ENCODE measurements around the gene NUDT17. TPM values are rescaled to one million over a fixed set of nuclear protein-coding genes. Genes with fewer than 3 reads are reported as not detected.

Gene NUDT17
- total RNA-seq, 1 donor from 2014 or later, result 5.4 TPM

- TF ChIP-seq, protein P1, sequence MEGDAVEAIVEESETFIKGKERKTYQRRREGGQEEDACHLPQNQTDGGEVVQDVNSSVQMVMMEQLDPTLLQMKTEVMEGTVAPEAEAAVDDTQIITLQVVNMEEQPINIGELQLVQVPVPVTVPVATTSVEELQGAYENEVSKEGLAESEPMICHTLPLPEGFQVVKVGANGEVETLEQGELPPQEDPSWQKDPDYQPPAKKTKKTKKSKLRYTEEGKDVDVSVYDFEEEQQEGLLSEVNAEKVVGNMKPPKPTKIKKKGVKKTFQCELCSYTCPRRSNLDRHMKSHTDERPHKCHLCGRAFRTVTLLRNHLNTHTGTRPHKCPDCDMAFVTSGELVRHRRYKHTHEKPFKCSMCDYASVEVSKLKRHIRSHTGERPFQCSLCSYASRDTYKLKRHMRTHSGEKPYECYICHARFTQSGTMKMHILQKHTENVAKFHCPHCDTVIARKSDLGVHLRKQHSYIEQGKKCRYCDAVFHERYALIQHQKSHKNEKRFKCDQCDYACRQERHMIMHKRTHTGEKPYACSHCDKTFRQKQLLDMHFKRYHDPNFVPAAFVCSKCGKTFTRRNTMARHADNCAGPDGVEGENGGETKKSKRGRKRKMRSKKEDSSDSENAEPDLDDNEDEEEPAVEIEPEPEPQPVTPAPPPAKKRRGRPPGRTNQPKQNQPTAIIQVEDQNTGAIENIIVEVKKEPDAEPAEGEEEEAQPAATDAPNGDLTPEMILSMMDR (IDR thresholded peaks at IDR 0.05), result no peak
- Mint-ChIP-seq H3K4me1 (no peaks in the 10 kb centered on the region), H3K4me3 (no peak overlapping the region), H3K27me3 (no peaks in the 10 kb centered on the region), H3K27ac (no peak overlapping the region), H3K36me3 (ENCODE audit: low read depth) (peaks cover 87% of the 10 kb centered on the region), H3K9me3 (no peaks in the 10 kb centered on the region)
- no peak for ATAC-seq (ENCODE audit: low read depth)
- intact Hi-C loops (cut with micrococcal nuclease), result no loop called here
- POLR2A ChIA-PET, result no interaction called here
- CTCF ChIA-PET, result no interaction called here
- DNase-seq, result no peak
Observed at GRCh38 chr1:145837656-145838055, 7.8 kb upstream of the NUDT17 start.

DNA sequence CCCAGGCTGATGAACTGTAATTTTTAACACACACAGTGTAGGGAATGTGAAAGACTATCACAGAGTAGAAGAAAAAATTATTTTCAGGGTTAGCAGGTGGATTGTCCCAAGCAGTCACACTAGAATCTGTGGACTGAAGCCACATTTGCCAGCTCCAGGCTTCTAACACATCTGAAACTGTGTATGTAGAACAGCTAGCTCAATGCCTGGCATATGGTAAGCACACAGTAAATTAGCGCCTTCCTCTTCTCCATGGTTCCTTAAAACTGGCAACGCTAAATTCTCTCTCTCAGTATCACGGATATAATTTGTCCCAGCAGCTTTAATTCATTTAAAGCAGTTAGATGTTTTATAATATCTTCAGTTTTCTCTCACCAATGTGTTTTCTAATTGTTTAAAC lies 2.4 kb upstream of the NUDT17 start:
- no peak overlapping the region for H3K27ac Mint-ChIP-seq
- POLR2A ChIA-PET, result no interaction called here

GRCh38 chr1:145845144-145845513 lies 301 bp upstream of the NUDT17 start:
- ChIA-PET CTCF (interaction anchor here (0.6 to 5.4 kb wide), 30 partner anchors 10 to 192 kb away, joined by 3 to 98 read pairs (median 5); partner anchors contain the start of genes ANKRD35, ITGA10, LIX1L and PEX11B), POLR2A (interaction anchor here (0.5 to 5.4 kb wide), 28 partner anchors 9 to 564 kb away, joined by 3 to 151 read pairs (median 6); partner anchors contain the start of genes ANKRD34A, ANKRD35, LIX1L and PEX11B)
- ATAC-seq (ENCODE audit: low read depth) (peak; percentile 86), DNase-seq (no peak)
- Mint-ChIP-seq H3K4me1 (peaks cover 8% of the 10 kb centered on the region), H3K4me3 (no peak overlapping the region), H3K9me3 (no peaks in the 10 kb centered on the region), H3K27me3 (no peaks in the 10 kb centered on the region), H3K36me3 (ENCODE audit: low read depth) (peaks cover 36% of the 10 kb centered on the region), H3K27ac (no peak overlapping the region)
- TF ChIP-seq, protein P1 (IDR thresholded peaks at IDR 0.05), result no peak
- intact Hi-C loops (cut with micrococcal nuclease), result loop anchor here (1.0 kb wide), 3 partner anchors 14 to 168 kb away; partner anchors contain the start of genes ITGA10 and PIAS3

More for the DNA sequence above, 2.4 kb upstream of the NUDT17 start:
- no peak overlapping the region for H3K4me3 Mint-ChIP-seq
- no peaks in the 10 kb centered on the region for H3K27me3 Mint-ChIP-seq
- intact Hi-C loops (cut with micrococcal nuclease), result loop anchor here (2.0 kb wide), 1 partner anchor 18 kb away; the partner anchor contains the start of genes POLR3C and RNF115
- TF ChIP-seq, protein P1 (IDR thresholded peaks at IDR 0.05), result no peak
- DNase-seq (no peak), ATAC-seq (ENCODE audit: low read depth) (no peak)
- H3K4me1 Mint-ChIP-seq, result peaks cover 8% of the 10 kb centered on the region
- CTCF ChIA-PET, result interaction anchor here (1.2 to 5.4 kb wide), 2 partner anchors 16 to 48 kb away, joined by 3 to 98 read pairs; partner anchors contain the start of gene PIAS3
- peaks cover 46% of the 10 kb centered on the region for H3K36me3 Mint-ChIP-seq (ENCODE audit: low read depth)
- H3K9me3 Mint-ChIP-seq, result no peaks in the 10 kb centered on the region

DNA sequence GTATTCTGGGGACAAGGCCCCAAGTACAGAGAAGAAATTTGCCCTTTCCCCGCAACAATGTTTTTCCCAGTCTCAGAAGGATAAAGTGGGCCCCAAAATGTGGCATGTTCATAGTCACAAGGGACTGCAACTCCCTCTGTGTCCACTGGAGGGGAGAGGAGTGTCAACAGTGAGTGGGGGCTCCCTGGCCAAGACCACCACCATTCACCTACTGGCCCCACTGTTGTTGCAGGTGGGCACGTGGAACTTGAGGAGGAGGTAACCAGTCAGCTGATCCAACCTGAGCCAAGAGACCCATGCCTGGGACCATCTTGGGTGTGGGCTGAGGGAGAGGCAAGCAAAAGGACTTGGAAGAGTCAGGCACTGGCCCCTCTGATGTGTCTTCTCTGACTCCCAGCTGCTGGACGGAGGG lies 777 bp downstream of the NUDT17 start:
- H3K27me3 Mint-ChIP-seq, result no peaks in the 10 kb centered on the region
- H3K36me3 Mint-ChIP-seq (ENCODE audit: low read depth), result peaks cover 36% of the 10 kb centered on the region
- H3K27ac Mint-ChIP-seq, result no peak overlapping the region
- POLR2A ChIA-PET, result interaction anchor here (0.9 to 5.4 kb wide), 14 partner anchors 12 to 565 kb away, joined by 3 to 151 read pairs (median 10); partner anchors contain the start of genes ANKRD34A, ANKRD35, LIX1L and PEX11B
- H3K9me3 Mint-ChIP-seq, result no peaks in the 10 kb centered on the region
- H3K4me1 Mint-ChIP-seq, result peaks cover 8% of the 10 kb centered on the region
- DNase-seq, result no peak
- CTCF ChIA-PET, result interaction anchor here (0.7 to 5.4 kb wide), 15 partner anchors 9 to 186 kb away, joined by 3 to 98 read pairs (median 10); partner anchors contain the start of genes ITGA10, PEX11B, PIAS3 and RBM8A
- ATAC-seq (ENCODE audit: low read depth), result no peak
- no peak overlapping the region for H3K4me3 Mint-ChIP-seq
- intact Hi-C loops (cut with micrococcal nuclease), result no loop called here
- TF ChIP-seq, protein P1 (IDR thresholded peaks at IDR 0.05), result no peak

- DNase-seq (no peak), ATAC-seq (ENCODE audit: low read depth) (no peak)
- Mint-ChIP-seq H3K27ac (no peak overlapping the region), H3K36me3 (ENCODE audit: low read depth) (peaks cover 30% of the 10 kb centered on the region), H3K27me3 (no peaks in the 10 kb centered on the region), H3K4me1 (peaks cover 8% of the 10 kb centered on the region), H3K9me3 (no peaks in the 10 kb centered on the region), H3K4me3 (no peak overlapping the region)
- intact Hi-C loops (cut with micrococcal nuclease), result no loop called here
- TF ChIP-seq, protein P1 (IDR thresholded peaks at IDR 0.05), result no peak
- ChIA-PET CTCF (interaction anchor here (0.6 to 5.4 kb wide), 4 partner anchors 11 to 120 kb away, joined by 3 to 98 read pairs (median 30); partner anchors contain the start of genes ANKRD35, ITGA10 and PIAS3), POLR2A (interaction anchor here (0.5 to 5.4 kb wide), 3 partner anchors 10 to 122 kb away, joined by 4 to 151 read pairs (median 12); partner anchors contain the start of genes PIAS3, POLR3C and RNF115)
Observed at GRCh38 chr1:145847827-145848226, 2.4 kb downstream of the NUDT17 start.
